ENCODE measurements around the gene BRD2. TPM values are rescaled to one million over a fixed set of nuclear protein-coding genes. Genes with fewer than 3 reads are reported as not detected.

Gene BRD2
- total RNA-seq, 1 donor from 2014 or later = 186 TPM

- TF ChIP-seq CTCF (IDR thresholded peaks at IDR 0.05; ENCODE audit: unreplicated experiment) = no peak
- Mint-ChIP-seq H3K27ac (ENCODE audit: unreplicated experiment) (peak overlapping the region; percentile 55), H3K27me3 (ENCODE audit: unreplicated experiment) (peaks cover 3% of the 10 kb centered on the region), H3K4me1 (ENCODE audit: unreplicated experiment) (peaks cover 19% of the 10 kb centered on the region), H3K36me3 (ENCODE audit: low read depth, unreplicated experiment) (no peaks in the 10 kb centered on the region), H3K9me3 (ENCODE audit: unreplicated experiment) (no peaks in the 10 kb centered on the region), H3K4me3 (ENCODE audit: unreplicated experiment) (peak overlapping the region; percentile 56)
- DNase-seq (ENCODE audit: low spot score) = no peak
These were observed 61.2 kb downstream of the BRD2 start for GRCh38 chr6:33029328-33030184.

GRCh38 chr6:33030245-33030644 is 61.9 kb downstream of the BRD2 start:
- Mint-ChIP-seq H3K9me3 (ENCODE audit: unreplicated experiment) (no peaks in the 10 kb centered on the region), H3K36me3 (ENCODE audit: low read depth, unreplicated experiment) (no peaks in the 10 kb centered on the region), H3K4me1 (ENCODE audit: unreplicated experiment) (peaks cover 19% of the 10 kb centered on the region), H3K27ac (ENCODE audit: unreplicated experiment) (no peak overlapping the region), H3K27me3 (ENCODE audit: unreplicated experiment) (peaks cover 4% of the 10 kb centered on the region), H3K4me3 (ENCODE audit: unreplicated experiment) (no peak overlapping the region)
- DNase-seq (ENCODE audit: low spot score) = no peak
- TF ChIP-seq CTCF (IDR thresholded peaks at IDR 0.05; ENCODE audit: unreplicated experiment) = no peak

Other genes starting within 250 kb of the BRD2 start
- not detected for gene HLA-DQA2, start 227.2 kb upstream of the BRD2 start, total RNA-seq (ENCODE audit: unreplicated experiment)
- 0.31 TPM for gene HLA-DQB2, start 205.1 kb upstream of the BRD2 start, total RNA-seq (ENCODE audit: unreplicated experiment)
- not detected for gene HLA-DOB, start 151.6 kb upstream of the BRD2 start, total RNA-seq (ENCODE audit: unreplicated experiment)
- 9.2 TPM for gene TAP2, start 129.9 kb upstream of the BRD2 start, total RNA-seq (ENCODE audit: unreplicated experiment)
- 5.2 TPM for gene PSMB8, start 124.5 kb upstream of the BRD2 start, total RNA-seq (ENCODE audit: unreplicated experiment)
- 1.6 TPM for gene TAP1, start 114.9 kb upstream of the BRD2 start, total RNA-seq (ENCODE audit: unreplicated experiment)
- gene PSMB9, start 114.4 kb upstream of the BRD2 start, total RNA-seq (ENCODE audit: unreplicated experiment) = not detected
- 1.3 TPM for gene HLA-DMB, start 27.6 kb upstream of the BRD2 start, total RNA-seq (ENCODE audit: unreplicated experiment)
- 13.0 TPM for gene HLA-DMA, start 15.5 kb upstream of the BRD2 start, total RNA-seq (ENCODE audit: unreplicated experiment)
- 7.3 TPM for gene HLA-DOA, start 41.0 kb downstream of the BRD2 start, total RNA-seq (ENCODE audit: unreplicated experiment)
- gene HLA-DPA1, start 105.1 kb downstream of the BRD2 start, total RNA-seq (ENCODE audit: unreplicated experiment) = 8.5 TPM
- gene HLA-DPB1, start 107.4 kb downstream of the BRD2 start, total RNA-seq (ENCODE audit: unreplicated experiment) = 14.4 TPM
- 127 TPM for gene COL11A2, start 223.9 kb downstream of the BRD2 start, total RNA-seq (ENCODE audit: unreplicated experiment)
- 35.8 TPM for gene RXRB, start 232.1 kb downstream of the BRD2 start, total RNA-seq (ENCODE audit: unreplicated experiment)
- gene SLC39A7, start 232.3 kb downstream of the BRD2 start, total RNA-seq (ENCODE audit: unreplicated experiment) = 108 TPM
- gene HSD17B8, start 236.1 kb downstream of the BRD2 start, total RNA-seq (ENCODE audit: unreplicated experiment) = 6.5 TPM
- 19.6 TPM for gene RING1, start 239.9 kb downstream of the BRD2 start, total RNA-seq (ENCODE audit: unreplicated experiment)

All from endothelial cell (in vitro differentiated cells).